NOMO-1 treated with DMSO at 0.1 percent for 48 hours (cell line): ENCODE measurements around the gene IL22RA1.

Experiments
- DNase-seq: peaks from one replicate; lab custom pipeline; 2025; ENCODE audit not compliant: unreplicated experiment; lab: John Stamatoyannopoulos, UW

IL22RA1 gene

DNA sequence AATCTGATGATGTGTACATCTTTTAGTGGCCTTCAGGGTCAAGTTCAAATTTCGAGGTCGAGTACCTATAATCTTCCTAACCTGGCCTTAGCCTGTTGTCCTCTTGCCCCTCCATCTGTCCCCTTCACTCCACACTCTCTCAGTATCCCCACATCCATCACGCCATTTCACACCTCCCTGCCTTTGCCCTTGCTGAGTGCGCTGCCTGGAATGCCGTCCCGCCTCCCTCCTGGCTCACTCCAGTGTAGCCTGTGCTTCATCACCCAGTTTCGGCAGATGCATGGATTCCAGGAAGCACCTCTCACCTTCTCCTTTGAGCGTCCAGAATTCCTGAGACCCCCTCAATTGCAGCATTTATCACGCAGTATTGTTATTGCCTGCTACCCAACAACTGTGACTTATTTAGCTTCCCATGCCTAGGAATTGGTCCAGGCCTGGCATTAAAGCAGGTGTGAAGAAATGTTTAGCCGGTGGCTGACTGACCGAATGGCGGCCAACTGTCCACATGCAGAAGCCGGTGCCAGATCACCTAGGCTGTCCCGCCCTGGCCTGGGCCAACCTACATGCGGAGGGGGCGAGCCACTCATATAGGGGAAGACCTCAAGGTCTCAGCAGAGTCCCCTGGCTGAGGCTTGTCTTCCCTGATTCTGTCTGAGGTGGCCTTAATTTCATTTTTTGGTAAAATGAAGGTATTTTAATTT is 65.5 kb downstream of the IL22RA1 start:
- no peak for DNase-seq

DNA sequence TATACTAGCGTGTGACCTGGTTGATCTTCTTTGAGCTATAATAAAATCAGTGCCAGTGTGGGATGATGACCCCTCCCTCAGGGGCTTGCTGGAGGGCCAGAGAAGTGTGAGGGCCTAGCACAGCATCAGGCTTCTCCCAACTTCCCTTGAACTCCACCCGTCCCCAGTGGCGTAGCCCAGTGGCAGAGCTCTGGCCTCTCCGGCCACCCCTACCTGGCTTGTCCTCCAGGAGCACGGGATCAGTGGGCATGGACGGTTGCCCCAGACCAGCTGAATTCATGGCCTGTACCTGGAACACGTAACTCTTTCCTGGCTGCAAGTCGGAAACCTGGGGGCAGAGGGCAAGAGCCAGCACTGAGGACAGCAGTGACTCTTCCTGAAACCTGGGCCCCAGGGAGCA is 67.0 kb downstream of the IL22RA1 start:
- DNase-seq, result no peak

DNA sequence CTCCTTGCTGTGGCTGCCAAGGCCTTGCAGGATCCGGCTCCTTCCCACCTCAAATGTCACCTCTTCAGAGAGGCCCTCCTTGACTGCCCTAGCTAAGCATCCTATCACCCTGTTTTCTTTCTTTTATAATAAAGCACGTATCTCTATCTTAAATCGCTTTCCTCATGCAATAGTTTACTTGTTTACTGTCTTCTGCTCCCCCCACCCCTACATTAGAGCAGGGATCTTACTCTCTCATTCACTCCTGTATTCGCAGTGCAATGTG is 67.4 kb downstream of the IL22RA1 start:
- no peak for DNase-seq

DNA sequence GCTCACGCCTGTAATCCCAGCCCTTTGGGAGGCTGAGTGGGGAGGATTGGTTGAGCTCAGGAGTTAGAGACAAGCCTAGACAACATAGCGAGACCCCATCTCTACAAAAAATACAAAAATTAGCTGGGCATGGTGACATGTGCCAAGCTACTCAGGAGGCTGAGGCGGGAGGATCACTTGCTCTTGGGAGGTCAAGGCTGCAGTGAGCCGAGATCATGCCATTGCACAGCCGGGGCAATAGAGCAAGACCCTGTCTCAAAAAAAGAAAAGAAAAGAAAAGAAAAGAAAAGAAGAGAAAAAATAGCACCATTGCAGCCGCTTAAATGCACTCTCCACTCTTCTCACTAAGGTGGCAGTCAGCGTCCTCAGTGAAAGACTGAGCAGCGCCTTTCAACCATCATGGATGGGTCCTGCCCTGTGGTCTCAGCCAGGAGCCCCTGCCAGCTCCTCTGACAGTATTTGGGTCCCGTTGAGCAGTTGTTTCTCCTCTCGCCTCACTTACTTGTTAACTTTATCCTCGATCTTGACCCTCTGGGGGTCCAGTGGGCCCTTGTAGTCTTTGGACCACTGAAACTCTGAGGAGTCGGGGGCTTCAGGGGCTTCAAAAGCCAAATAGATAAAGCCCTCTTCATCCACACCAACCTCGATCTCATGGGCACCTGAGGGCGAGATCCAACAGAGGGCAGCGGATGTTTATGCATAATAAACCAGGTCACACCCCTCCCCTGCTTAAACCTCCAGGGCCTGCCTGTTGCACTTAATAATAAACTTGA is 67.9 kb downstream of the IL22RA1 start:
- no peak for DNase-seq

DNA sequence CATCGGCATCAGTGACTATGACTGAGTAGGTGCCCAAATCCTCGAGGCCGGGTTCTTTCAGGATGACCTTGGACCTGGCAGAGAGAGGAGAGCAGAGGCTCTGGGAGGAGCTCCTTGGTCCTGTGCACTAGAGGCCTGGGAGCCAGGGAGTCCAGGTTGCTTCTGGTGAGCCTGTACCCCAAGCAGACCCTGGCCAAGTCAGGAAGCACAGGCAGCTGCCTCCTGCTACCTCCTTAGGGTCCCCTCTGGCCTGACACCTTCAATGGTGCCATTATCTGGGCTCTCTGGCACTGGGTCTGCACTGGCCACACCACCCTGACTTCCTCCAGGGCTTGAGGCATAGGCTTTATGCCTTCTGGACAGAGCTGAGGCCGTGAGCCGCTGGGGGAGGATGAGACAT is 68.7 kb downstream of the IL22RA1 start:
- DNase-seq, result no peak

DNA sequence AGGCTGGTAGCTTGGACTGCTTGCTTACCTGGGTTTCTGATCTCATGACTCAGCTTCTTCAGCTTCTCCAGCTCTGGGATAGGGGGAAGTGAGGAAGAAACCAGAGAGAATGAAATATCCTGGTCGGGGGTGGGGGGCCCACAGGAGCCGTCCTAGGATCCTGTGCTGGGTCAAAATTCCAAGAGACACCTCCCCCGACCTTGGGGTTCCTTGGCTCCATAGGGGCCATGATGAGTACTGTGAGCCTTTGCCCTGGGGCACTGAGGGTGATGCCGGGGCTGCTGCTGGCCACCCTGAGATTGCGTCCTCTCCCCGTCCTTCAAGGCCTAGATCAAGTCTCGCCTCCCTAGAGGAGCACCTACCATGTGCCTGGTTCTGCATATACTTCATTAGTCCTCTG is 71.0 kb downstream of the IL22RA1 start:
- DNase-seq, result no peak

DNA sequence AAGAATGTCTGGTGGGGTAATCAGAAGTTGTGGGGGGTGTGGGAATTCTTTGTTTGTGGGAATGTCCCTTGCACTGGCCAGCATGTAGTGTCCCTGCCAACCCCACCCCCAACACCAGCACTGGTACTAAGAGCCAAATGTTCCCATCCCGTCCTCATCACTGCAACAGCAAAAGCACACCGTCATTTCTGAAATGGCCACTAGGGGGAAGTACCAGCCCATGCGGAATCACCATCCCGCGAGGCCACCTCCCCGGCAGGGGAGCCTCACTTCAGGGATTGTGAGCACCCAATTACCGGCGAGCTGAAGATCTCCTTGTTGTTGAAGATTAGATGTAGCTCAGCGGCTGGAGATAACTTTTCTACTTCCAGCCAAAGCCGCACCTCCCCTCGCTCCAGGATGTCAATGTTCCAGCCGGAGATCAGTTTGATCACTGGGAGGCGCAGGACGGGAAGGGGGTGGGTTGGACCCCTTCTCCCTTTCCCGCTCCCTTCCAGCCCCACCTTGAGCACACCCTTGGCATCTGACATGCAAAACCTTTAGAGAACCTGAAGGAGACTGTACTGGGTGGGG is 72.0 kb downstream of the IL22RA1 start:
- DNase-seq, result peak; percentile 71

DNA sequence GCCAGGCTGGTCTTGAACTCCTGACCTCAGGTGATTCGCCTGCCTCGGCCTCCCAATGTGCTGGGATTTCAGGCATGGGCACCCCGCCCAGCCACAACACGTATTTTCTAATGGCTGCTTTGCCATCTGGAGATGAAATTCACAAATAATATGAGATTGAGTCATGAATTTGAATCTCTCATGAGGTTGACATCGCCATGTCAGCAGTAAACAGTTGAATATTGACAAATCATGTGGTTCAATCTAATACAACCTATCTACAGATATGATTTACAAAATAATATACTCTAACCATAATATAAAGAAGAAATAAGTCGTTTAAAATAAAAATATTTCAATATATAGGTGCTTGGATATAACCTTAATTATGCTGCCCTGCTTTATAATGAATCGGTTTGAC is 73.1 kb downstream of the IL22RA1 start:
- no peak for DNase-seq
